Fibroblast of skin of right quadriceps (primary cell): Measurements from ENCODE around the gene PAQR5.
A peak's percentile ranks its signal among the peaks of the same experiment; 100 is the strongest.
"Not testable (repeated sequence)": the region's sequence is repeated elsewhere in the genome, so short reads cannot be mapped to it uniquely, and the experiment has no call there.

Experiments
- DNase-seq: peaks from one replicate; pipeline ENCODE4 v3.0.0-alpha.2; 2013

PAQR5 gene

DNA sequence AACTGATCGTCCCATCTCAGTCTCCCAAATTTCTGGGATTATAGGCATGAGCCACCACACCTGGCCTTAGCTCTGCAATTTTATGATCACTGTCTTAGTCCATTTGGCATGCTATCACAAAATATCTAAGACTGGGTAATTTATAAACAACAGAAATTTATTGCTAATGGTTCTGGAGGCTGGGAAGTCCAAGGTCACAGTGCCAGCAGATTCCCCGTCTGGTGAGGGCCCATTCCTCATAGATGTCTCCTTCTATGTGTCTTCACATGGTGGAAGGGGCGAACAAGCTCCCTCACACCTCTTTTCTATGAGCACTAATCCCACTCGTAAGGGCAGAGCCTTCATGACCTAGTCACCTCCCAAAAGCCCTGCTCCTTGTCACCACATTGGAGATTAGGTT, 60.1 kb downstream of the PAQR5 start:
- no peak for DNase-seq

DNA sequence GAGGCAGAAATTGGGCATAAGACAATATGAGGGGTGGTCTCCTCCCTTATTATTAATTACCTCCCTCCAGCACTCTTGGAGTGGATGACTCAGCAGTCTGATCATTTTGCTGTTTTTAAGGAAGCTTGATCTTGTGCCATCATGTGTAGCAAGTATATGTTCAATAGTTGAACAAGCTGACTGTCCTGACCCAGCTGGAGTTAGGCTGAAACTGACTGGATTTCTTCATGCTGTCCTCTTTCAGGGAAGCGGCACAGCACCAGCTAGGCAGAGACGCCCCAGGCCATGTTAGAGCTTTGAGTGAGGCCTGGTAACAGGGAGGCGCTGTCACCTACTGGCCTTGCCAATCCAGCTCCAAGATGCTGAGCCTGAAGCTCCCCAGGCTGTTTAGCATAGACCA, 61.0 kb downstream of the PAQR5 start:
- no peak for DNase-seq

DNA sequence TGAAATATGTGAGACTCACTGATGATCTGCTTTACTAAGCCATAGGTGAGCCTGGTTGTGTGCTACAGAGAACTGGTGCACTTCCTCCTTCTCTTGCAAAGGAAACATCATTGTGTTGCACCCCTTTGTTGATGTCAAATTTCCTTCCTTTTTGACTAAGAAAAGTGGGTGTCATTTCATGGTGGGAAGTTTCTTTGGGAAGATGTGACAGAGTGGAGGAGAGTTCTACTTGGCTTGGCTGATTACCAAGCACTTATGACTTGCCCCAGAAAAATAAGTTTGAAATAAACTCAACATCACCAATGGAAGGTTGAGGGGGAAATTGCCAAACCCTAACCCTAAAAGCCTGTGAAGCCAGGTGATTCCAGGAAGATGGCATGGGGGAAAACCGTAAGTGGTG, 61.9 kb downstream of the PAQR5 start:
- no peak for DNase-seq

DNA sequence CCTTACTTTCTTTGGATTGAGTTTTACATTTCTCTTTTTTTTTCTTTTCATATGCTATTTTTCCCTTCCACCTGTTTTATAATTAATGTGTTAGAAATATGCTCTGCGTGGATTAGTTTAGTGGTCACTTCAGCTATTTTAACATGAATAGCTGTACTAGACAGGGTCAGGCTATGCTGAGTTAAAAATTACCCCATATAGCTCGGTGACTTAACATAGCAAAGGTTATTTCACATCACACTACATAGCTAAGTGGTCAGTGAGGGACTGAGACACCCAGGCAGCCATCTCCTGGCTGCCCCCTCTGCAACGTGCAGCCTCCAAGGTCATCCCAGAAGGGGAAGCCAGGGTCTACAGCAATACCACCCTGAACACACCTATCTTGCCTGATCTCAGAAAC, 68.5 kb downstream of the PAQR5 start:
- DNase-seq = no peak

DNA sequence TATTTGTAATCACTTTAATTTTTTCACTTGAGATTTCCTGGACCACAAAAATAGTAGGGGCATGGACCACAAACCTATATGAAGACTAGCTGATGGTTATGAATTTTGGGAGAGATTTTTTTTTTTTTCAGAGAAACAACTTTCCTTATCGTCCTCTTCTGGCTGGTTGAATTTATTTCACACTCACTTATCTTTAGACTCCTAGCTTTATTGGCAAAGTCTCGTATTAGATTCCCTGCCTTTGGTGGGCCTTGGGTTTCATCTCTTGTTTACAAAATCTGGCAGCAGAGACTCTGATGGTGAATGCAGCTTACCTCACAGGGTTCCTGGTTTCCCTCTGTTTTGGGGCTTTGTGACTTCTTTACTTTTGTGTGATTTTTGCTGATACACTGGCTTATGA, 70.9 kb downstream of the PAQR5 start:
- no peak for DNase-seq

DNA sequence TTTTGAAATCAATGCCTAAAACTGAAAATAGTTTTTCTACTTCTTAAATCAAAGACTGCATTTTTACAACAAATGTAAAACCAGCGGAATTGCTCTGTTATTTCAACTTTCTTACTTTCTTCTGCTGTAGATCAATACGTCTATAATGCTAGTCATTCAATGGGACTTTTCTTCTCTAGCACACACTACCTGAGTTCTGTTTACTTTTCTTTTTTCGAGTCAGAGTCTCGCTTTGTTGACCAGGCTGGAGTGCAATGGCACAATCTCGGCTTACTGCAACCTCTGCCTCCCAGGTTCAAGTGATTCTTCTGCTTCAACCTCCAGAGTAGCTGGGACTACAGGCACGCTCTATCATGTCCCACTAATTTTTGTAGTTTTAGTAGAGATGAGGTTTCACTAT, 74.7 kb downstream of the PAQR5 start:
- DNase-seq = no peak

DNA sequence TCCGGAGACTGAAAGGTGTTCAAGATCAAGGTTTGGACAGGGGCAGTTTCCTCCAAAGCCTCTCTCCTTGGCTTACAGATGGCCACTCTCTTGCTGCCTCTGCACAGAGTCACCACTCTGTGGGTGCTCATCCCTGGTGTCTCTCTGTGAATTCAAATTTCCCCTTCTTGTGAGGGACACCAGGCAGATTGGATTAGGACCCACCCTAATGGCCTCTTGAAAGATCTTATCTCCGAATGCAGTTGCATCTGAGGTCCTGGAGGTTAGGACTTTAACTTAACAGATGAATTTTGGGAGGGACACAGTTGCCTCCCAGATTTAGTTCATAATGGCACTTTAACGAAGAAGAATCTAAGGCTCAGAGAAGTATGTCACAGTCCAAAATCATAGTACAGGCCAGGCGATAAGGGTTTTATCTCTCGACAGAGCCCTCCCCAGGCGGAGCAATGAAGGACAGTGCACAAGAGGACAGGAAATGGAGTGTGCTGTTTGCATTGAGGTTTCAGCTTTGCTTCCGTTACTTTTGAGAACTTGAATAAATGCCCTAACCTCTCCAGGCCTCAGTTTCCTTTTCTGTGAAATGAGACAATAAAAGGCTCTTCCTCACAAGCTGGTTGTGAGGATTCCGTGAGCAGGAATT, 76.6 kb downstream of the PAQR5 start:
- DNase-seq = no peak

DNA sequence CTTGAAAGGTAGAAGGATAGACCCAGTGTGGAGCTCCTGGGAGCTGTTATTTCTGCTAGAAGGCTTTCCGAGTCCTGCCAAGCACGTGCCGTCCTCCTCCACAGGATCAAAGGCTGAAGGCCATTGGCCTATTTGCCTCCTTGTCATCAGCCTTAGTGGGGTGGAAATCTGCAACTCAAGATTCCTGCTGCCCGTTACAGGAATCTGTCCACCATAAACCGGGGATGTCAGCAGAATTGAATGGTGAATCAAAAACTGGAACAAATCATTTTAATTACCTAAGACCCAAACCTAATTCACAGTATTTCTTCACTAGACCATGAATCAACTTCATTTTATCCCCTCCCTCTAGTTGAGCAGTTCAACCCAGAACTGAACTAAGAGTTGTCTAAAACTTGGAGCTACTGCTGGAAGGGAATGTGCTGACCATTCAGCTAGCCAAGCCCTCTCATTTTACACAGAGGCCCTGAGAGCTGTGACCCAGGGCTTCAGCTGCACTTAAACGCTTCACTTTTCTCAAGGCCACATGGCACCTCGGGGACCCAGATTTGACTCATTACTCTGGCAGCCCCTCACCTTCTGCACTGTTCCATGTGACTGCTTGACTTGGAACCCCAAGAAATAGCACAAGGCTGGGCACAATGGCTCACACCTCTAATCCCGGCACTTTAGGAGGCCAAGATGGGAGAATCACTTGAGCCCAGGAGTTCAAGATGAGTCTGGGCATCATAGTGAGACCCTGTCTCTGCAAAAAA, 78.7 kb downstream of the PAQR5 start:
- DNase-seq = no peak

DNA sequence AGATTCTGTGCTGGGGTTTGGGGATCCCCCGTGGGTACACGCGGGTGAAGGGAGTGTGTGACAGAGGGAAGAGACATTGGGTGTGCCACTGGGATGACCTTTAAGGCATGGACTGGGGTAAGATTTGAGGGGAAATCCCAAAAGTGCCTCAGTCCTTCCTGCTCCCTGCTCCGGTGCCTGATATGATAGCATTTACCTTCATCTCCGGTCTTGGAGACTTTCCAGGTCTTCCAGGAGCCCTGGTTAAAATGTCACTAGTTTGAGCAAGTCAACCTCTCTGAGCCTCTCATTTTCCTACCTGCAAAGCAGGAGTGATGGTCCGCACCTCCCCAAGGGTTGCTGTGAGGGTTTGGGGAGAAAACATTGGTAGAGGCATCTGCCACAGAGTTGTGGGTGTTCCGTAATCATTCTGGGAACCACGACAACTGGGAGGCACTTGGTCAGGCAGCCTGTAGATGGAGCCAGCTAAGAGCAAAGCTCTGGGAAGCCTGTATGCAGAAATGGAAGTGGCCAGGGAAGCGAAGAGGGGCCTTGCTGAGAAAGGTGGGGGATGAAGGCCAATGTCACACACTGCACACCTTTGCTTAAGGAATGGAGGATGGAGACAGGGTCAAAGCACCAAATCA, 81.5 kb downstream of the PAQR5 start:
- DNase-seq = peak; percentile 13

DNA sequence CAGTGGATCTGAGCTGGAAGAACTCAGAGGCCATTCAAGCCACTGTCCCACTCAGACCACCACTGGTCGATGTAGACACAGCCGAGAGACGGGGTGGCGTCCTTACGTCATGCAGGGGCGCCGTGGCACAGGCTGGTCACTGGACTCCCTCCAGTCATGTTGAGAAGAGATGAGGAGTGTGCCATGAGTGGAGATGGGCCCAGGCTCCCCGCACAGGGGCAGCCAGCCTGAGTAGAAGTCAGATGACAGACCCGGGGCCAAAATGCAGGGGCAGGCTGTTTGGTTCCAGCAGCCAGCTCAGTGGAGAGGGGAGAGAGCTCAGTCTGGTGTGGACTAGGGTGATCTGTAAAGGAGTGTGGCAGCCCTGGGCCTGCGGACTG, 82.0 kb downstream of the PAQR5 start:
- no peak for DNase-seq

DNA sequence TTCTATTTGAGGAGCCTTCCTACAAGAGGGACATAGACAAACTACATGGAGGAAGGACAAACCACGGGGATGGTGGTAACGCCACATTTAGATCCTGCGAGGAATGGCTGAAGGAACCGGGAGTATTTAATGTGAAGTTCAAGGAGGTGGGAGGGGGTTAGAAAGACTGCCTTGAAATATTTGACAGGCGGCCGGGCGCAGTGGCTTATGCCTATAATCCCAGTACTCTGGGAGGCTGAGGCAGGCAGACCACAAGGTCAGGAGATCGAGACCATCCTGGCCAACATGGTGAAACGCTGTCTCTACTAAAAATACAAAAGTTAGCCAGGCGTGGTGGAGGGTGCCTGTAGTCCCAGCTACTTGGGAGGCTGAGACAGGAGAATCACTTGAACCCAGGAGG, 83.5 kb downstream of the PAQR5 start:
- not testable (repeated sequence) for DNase-seq

DNA sequence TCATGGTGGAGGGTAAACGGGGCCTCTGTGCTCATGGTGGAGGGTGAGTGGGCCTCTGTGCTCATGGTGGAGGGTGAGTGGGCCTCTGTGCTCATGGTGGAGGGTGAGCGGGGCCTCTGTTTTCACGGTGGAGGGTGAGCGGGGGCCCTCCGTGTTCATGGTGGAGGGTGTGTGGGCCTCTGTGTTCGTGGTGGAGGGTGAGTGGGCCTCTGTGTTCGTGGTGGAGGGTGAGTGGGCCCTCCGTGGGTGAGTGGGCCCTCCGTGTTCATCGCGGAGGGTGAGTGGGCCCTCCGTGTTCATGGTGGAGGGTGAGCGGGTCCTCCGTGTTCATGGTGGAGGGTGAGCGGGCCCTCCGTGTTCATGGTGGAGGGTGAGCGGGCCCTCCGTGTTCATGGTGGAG, 85.4 kb downstream of the PAQR5 start:
- DNase-seq = not testable (repeated sequence)

DNA sequence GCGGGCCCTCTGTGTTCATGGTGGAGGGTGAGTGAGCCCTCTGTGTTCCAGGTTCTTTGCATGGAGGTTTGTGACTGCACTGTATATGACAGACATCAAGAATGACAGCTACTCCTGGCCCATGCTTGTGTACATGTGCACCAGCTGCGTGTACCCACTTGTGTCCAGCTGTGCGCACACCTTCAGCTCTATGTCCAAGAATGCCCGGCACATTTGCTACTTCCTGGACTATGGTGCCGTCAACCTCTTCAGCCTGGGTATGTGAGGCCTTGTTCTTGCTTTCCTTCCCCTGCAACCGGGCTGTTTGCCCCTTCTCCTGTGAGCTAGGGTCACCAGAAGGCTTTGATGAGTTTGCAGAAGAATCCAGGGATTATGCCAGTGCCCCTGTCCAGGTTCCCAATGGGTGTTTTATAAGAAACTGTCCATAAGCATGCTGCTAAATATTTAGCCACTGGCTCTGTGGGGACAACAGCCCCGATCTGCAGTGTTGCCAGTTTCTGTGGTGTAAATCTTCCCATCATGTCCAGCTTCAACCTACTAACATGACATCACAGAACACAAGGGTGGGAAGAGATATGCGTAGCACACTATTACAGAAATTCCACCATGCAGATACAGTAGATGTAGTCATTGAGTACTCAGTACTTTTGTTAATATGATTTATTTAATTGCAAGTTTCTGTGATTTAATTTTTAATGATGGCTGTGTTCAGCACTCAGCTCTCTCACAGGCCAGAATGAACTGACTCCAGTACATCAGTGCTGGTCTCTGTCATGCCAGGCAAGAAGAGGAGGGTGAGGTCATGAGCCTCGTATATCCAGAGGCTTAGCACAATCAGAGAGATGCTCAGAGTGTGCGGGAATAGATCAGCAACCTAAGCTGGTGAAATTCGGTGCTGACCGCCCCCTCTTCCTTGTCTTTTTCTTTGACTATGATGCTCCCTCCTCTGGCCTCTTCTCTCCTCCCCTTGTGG, 86.2 kb downstream of the PAQR5 start:
- DNase-seq = no peak

DNA sequence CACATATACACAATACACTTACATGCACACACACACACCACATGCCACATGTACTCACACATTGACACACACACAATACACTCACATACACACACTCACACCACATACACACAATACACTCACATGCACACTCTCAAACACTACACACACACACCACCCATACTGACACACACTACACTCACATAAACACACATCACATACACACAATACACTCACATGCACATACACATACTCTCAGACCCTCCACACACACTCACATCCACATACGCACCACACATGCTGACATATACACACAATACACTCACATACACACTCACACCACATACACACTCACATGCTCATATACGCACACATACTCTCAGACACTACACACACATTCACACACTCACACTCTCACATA, 87.1 kb downstream of the PAQR5 start:
- no peak for DNase-seq

DNA sequence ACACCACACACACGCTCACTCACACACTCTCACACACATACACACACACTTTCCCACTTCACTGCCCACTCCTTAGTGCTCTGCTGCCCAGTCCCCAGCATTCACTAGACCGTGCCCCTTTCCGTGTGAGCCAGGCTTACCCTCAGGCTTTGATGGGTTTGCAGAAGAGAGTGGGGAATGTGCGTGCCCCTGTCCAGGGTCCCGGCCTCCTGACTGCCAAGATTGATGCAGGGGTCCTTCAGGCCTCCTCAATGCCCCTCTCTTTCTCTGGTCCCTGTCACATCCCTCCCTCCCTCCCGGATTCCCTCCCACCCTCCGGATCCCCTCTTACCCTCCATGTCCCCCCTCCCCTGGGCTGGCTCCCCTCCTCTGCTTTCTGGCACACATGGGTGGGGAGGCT, 87.6 kb downstream of the PAQR5 start:
- no peak for DNase-seq

DNA sequence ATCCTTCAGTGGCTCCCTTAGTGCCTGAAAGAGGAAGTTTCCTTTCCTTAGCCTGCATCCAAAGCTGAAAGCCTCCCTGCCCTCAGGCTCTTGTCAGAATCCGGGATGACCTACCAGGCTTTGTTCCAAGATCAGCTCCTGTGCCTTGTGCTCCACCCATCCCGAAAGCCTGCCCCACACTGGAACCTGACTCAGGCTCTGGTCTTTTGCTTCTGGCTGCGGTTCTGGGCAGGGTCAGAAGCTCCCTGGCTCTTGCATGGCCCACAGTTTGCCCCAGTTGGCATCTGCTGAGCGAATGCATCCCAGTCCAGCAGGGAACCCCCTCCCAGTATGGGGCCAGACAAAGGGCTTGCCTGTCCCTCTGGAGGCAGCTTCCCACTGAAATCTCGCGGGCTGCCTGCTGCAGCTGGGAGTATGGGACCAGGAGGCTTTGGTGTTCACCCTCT, 89.6 kb downstream of the PAQR5 start:
- no peak for DNase-seq

DNA sequence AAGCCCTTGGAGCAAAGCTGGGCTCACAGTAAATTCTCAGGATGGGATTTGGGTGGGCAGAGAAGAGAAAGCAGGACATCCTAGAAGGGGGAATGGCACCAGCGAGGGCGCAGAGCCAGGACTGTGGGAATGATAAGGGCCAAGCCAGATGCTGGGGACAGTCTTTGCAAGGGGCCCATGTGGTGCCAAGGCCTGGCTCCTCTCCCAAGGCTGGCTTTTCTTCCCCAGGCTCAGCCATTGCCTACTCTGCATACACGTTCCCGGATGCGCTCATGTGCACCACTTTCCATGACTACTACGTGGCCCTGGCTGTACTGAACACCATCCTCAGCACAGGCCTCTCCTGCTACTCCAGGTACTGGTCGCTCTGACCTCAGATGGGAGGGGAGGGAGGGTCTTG, 90.7 kb downstream of the PAQR5 start:
- no peak for DNase-seq

DNA sequence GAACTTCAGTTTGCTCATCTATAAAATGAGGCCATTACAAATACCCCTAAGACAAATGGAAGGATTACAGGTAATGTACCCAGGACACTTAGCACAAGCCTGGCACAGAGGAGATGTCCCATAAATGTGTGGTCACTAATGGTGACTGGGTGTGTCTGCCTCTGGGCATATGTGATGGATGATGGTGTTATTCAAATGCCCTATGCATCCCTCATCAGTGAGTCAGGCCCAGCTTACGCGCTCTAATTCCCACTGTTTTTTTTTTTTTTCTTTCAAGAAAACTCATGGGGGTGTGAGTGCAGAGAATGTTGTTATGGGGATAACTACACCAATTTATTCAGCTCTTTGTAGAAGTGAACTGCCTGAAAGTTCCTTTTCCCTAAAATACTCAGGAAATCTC, 91.9 kb downstream of the PAQR5 start:
- DNase-seq = peak; percentile 63

DNA sequence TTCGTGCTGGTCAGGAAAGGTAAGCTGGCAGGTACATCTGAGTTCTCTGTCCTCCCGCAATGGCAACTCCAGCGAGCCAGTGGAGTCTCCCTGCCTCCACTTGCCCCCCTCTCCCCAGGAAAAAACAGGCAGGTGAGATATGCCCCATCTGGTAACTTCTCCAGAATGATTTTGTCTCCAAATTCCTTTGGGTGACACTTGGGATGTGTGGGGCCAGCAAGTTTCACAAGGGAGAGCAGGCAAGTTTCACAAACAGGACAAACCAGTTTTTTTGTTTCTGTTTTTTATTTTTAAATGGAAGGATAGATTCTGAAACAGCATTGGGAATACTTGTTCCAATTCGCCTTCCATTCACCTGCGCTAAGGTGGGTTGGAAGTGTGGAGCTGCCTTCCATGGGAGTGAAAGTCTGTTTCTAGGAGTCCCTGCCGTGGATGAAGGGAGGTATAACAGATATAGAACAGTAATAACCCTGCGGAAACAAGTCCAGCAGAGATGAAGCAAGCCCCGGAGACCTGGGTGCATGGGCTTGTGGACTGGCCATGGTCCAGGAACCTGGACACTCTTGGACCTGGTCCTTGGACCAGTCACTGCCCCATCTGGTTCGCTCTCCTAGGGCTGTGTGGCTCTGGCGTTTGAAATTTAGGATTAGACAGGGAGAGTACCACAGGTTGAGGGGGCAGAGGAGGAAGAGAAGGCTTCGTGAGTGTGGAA, 92.5 kb downstream of the PAQR5 start:
- no peak for DNase-seq

DNA sequence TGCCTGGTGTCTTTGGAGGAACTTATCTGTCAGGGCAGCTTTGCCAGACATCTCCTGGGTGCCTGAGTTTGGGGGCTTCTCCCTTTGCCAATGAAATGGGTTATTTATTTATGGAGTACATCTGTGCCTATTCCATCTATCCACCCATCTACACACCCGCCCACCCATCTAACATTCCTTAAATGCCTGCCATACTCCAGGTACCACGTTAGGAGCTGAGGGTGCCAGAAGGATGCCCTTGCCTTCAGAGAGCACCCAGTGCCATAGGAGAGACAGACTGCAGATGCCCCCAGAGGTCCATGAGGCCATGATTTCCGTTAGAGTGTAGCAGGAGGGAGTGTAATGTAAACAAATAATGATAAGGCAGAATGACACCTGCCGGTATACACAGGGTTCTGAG, 93.6 kb downstream of the PAQR5 start:
- no peak for DNase-seq

DNA sequence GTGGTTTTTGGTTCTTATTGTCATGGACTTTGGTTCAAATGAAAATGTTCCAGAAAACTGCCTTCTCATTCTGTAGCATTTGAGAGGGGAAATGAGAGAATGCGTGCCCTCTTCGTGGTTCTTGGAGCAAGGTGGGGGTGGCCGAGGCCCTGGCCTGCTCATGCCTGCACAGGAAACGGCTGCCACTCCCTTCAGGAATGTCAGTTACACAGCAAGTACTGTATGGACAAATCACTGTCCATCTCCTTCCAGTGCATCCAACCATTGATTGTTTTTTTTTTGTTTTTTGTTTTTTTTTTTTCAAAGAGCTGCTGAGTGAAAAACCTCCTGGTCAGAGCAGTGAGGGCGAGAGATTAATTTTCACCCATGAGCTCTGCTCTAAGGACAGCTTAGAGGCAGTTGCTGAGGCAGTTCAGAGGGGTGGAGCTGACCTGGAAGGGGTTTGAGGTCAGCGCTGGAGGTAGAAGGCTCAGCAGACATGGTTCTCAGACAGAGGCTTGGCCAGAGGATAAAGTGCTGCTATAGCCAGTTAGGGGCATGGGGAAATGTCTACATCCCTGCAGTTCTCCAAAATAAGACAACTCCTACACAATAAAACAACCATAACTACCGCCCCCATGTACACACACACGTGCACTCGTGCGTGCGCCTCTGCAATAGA, 95.2 kb downstream of the PAQR5 start:
- no peak for DNase-seq
